ENCODE results near the gene EXOC6. TPM values are rescaled to one million over a fixed set of nuclear protein-coding genes. Genes with fewer than 3 reads are reported as not detected.

Gene EXOC6
- total and polyA plus RNA-seq, 10 of the 15 experiments (the other 5 are each of a cell fraction or from before 2014, with no cell fraction given): 7.6 to 53.8 (median 13.3) TPM

- Histone ChIP-seq H3K9ac (ENCODE audit: control insufficient read depth, insufficient read depth, low read length) (no peak overlapping the region), H3K9me3 (replicated peaks; ENCODE audit: control insufficient read depth, insufficient read depth, low read length) (no peaks in the 10 kb centered on the region), H3K27me3 (replicated peaks in 1 of 2; ENCODE audit: control insufficient read depth in 2 of 2, insufficient read depth in 2 of 2, low read length in 1 of 2) (peaks cover under 1 to 8% of the 10 kb centered on the region in 2 experiments), H3K4me1 (ENCODE audit: control insufficient read depth, insufficient read depth, low read length) (peaks cover 5% of the 10 kb centered on the region), H3K79me2 (ENCODE audit: control insufficient read depth, insufficient read depth, low read length) (no peaks in the 10 kb centered on the region), H3K4me2 (ENCODE audit: control insufficient read depth, insufficient read depth) (no peak overlapping the region), H2AFZ (ENCODE audit: control insufficient read depth, low read depth, low read length) (no peak overlapping the region), H3K4me3 (no peak overlapping the region), H4K20me1 (ENCODE audit: control insufficient read depth, insufficient read depth) (no peaks in the 10 kb centered on the region), H3K36me3 (ENCODE audit: control insufficient read depth in 2 of 2, insufficient read depth in 2 of 2, low read length in 1 of 2) (no peaks in the 10 kb centered on the region), H3K27ac (ENCODE audit: control insufficient read depth, insufficient read depth) (no peak overlapping the region)
- ChIA-PET RAD21 (ENCODE audit: unreplicated experiment) (interaction anchor here (0.7 to 1.4 kb wide), 2 partner anchors 219 to 566 kb away, joined by 3 to 4 read pairs; no protein-coding TSS in a partner anchor), CTCF (interaction anchor here (0.6 to 1.7 kb wide), 5 partner anchors 10 to 1921 kb away, joined by 3 to 5 read pairs (median 3); no protein-coding TSS in a partner anchor), POLR2A (interaction anchor here (0.5 to 1.9 kb wide), 2 partner anchors 12 to 34 kb away, joined by 3 to 5 read pairs; no protein-coding TSS in a partner anchor), SMC1A (ENCODE audit: uncharacterized antibody, unreplicated experiment) (interaction anchor here (0.8 to 1.4 kb wide), 4 partner anchors 8 to 219 kb away, joined by 3 read pairs; no protein-coding TSS in a partner anchor)
- in situ Hi-C loops (cut with MboI): no loop called here
- no peak for DNase-seq (ENCODE audit: low read depth, low spot score)
- BruUV-seq (replicated peaks): no TSS peak
- intact Hi-C loops (cut with micrococcal nuclease; ENCODE audit: unreplicated experiment): no loop called here
- ATAC-seq: peak; percentile 23
- no peak for FAIRE-seq
- WGBS (ENCODE audit: insufficient coverage, insufficient replicate concordance, low lambda C conversion rate, missing lambda C conversion rate): 27% methylated on average over 3 of the region's 3 CpGs
- TF ChIP-seq IRF3 (IDR thresholded peaks at IDR 0.05) (no peak), IKZF1 (conservative IDR thresholded peaks at IDR 0.05) (0 out of 2 replicates have a peak, but pooled peaks have one; percentile 15), ZNF207 (IDR thresholded peaks at IDR 0.05; ENCODE audit: borderline replicate concordance) (no peak), CHD4 (IDR thresholded peaks at IDR 0.05) (no peak)
Measured at GRCh38 chr10:92809840-92810239, 38.5 kb upstream of the EXOC6 start.

DNA sequence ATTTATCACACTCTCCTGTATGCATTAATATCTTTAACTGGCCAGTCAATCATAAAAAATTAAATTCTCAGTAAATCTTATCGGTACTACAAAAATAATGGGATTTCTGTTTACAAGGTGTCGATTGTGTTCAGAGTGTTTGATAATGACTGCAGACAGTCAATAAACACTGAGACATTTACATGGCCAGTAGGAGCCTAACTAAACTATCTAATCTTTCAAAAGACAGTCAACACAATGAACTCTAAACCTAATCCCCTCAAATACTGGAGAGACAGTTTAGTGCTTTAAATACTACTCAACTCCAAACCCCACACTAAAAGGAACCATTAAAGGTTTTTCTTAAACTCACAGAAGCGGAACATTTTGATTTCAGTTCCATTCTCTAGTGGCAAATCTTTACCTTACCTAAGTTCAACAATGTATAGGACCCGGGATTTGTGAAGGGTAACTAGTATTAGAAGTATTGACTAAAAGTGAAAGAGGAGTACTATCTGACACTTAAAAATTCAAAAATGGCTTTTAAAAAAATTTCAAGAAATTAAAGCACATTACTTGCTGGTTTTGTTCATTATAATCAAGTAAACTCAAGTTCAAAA is 37.3 kb upstream of the EXOC6 start:
- ChIA-PET POLR2A (interaction anchor here (0.5 kb wide), 1 partner anchor 72 kb away, joined by 3 read pairs; no protein-coding TSS in a partner anchor), RAD21 (ENCODE audit: unreplicated experiment) (no interaction called here), CTCF (interaction anchor here (0.7 to 1.7 kb wide), 4 partner anchors 24 to 671 kb away, joined by 3 to 5 read pairs (median 3); no protein-coding TSS in a partner anchor), SMC1A (ENCODE audit: uncharacterized antibody, unreplicated experiment) (interaction anchor here (0.7 to 1.0 kb wide), 3 partner anchors 9 to 221 kb away, joined by 3 read pairs; no protein-coding TSS in a partner anchor)
- intact Hi-C loops (cut with micrococcal nuclease; ENCODE audit: unreplicated experiment): no loop called here
- peaks cover 2 to 13% of the 10 kb centered on the region in 2 experiments for H3K27me3 ChIP-seq (replicated peaks in 1 of 2; ENCODE audit: control insufficient read depth in 2 of 2, insufficient read depth in 2 of 2, low read length in 1 of 2)
- no peak overlapping the region for H3K27ac ChIP-seq (ENCODE audit: control insufficient read depth, insufficient read depth)
- in situ Hi-C loops (cut with MboI): no loop called here
- ATAC-seq: peak; percentile 94
- peak; percentile 9 for DNase-seq (ENCODE audit: low read depth, low spot score)
- no peaks in the 10 kb centered on the region for H3K79me2 ChIP-seq (ENCODE audit: control insufficient read depth, insufficient read depth, low read length)
- no peak overlapping the region for H2AFZ ChIP-seq (ENCODE audit: control insufficient read depth, low read depth, low read length)
- H3K9me3 ChIP-seq (replicated peaks; ENCODE audit: control insufficient read depth, insufficient read depth, low read length): no peaks in the 10 kb centered on the region
- no peak overlapping the region for H3K9ac ChIP-seq (ENCODE audit: control insufficient read depth, insufficient read depth, low read length)
- no TSS peak for BruUV-seq (replicated peaks)
- WGBS (ENCODE audit: insufficient coverage, insufficient replicate concordance, low lambda C conversion rate, missing lambda C conversion rate): 38% methylated on average over 4 of the region's 4 CpGs
- peaks cover 5% of the 10 kb centered on the region for H3K4me1 ChIP-seq (ENCODE audit: control insufficient read depth, insufficient read depth, low read length)
- H3K4me2 ChIP-seq (ENCODE audit: control insufficient read depth, insufficient read depth): no peak overlapping the region
- H3K4me3 ChIP-seq: no peak overlapping the region
- no peaks in the 10 kb centered on the region for H4K20me1 ChIP-seq (ENCODE audit: control insufficient read depth, insufficient read depth)
- no peaks in the 10 kb centered on the region for H3K36me3 ChIP-seq (ENCODE audit: control insufficient read depth in 2 of 2, insufficient read depth in 2 of 2, low read length in 1 of 2)
- FAIRE-seq: peak; percentile 18
- no peak for TF ChIP-seq GATAD2B (conservative IDR thresholded peaks at IDR 0.05; ENCODE audit: low read depth)
- TF ChIP-seq PAX8 (IDR thresholded peaks at IDR 0.05): no peak
- TF ChIP-seq POLR2AphosphoS2 (IDR thresholded peaks at IDR 0.05; ENCODE audit: low read depth, low read length): no peak
- no peak for TF ChIP-seq WRNIP1 (IDR thresholded peaks at IDR 0.05; ENCODE audit: borderline replicate concordance, low read depth, low read length)
- no peak for TF ChIP-seq NFYA (IDR thresholded peaks at IDR 0.05; ENCODE audit: borderline replicate concordance, low read depth, low read length)
- TF ChIP-seq CHD4 (IDR thresholded peaks at IDR 0.05): no peak
- TF ChIP-seq, protein P1, sequence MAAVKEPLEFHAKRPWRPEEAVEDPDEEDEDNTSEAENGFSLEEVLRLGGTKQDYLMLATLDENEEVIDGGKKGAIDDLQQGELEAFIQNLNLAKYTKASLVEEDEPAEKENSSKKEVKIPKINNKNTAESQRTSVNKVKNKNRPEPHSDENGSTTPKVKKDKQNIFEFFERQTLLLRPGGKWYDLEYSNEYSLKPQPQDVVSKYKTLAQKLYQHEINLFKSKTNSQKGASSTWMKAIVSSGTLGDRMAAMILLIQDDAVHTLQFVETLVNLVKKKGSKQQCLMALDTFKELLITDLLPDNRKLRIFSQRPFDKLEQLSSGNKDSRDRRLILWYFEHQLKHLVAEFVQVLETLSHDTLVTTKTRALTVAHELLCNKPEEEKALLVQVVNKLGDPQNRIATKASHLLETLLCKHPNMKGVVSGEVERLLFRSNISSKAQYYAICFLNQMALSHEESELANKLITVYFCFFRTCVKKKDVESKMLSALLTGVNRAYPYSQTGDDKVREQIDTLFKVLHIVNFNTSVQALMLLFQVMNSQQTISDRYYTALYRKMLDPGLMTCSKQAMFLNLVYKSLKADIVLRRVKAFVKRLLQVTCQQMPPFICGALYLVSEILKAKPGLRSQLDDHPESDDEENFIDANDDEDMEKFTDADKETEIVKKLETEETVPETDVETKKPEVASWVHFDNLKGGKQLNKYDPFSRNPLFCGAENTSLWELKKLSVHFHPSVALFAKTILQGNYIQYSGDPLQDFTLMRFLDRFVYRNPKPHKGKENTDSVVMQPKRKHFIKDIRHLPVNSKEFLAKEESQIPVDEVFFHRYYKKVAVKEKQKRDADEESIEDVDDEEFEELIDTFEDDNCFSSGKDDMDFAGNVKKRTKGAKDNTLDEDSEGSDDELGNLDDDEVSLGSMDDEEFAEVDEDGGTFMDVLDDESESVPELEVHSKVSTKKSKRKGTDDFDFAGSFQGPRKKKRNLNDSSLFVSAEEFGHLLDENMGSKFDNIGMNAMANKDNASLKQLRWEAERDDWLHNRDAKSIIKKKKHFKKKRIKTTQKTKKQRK (IDR thresholded peaks at IDR 0.05; ENCODE audit: low read depth, low read length): no peak
- no peak for TF ChIP-seq ZNF207 (IDR thresholded peaks at IDR 0.05; ENCODE audit: borderline replicate concordance)
- peak; percentile 33; the same call in 1 of the 2 replicates for TF ChIP-seq NFIC (IDR thresholded peaks at IDR 0.05; ENCODE audit: low read depth, low read length)
- no peak for TF ChIP-seq TAF1 (IDR thresholded peaks at IDR 0.05; ENCODE audit: borderline replicate concordance, low read depth, low read length)
